SHP77 treated with DMSO at 0.1 percent for 48 hours (cell line): ENCODE data around the gene SYNPO2L.
"Not testable (repeated sequence)": the region's sequence is repeated elsewhere in the genome, so short reads cannot be mapped to it uniquely, and the experiment has no call there.

ENCODE experiments used
- DNase-seq: peaks from one replicate; lab custom pipeline; 2025; lab: John Stamatoyannopoulos, UW

The SYNPO2L gene

DNA sequence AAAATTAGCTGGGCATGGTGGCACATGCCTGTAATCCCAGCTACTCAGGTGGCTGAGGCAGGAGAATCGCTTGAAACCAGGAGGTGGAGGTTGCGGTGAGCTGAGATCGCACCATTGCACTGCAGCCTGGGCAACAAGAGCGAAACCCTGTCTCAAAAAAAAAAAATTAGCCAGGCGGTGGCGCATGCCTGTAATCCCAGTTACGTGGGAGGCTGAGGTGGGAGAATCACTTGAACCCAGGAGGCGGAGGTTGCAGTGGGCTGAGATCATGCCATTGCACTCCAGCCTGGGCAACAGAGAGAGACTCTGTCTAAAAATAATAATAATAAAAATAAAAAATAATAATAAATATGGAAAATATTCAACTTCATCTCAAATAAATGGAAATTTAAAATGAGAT, 38.7 kb downstream of the SYNPO2L start:
- DNase-seq: not testable (repeated sequence)

DNA sequence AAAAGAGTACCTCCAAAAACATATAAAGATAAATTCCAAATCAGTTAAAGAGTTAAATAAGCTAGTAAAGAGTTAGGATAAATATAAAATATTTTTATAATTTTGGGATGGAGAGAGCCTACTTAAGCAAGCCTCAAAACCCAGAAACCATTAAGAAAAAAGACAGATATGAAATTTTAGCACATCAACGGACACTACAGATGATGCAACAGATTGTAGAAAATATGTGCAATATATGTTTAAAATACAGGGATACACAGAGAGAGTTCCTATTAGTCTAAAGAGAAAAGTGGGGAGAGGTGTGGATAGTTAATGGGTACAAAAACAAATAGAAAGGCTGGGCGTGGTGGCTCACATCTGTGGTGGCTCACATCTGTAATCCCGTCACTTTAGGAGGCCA, 41.1 kb downstream of the SYNPO2L start:
- DNase-seq: no peak

DNA sequence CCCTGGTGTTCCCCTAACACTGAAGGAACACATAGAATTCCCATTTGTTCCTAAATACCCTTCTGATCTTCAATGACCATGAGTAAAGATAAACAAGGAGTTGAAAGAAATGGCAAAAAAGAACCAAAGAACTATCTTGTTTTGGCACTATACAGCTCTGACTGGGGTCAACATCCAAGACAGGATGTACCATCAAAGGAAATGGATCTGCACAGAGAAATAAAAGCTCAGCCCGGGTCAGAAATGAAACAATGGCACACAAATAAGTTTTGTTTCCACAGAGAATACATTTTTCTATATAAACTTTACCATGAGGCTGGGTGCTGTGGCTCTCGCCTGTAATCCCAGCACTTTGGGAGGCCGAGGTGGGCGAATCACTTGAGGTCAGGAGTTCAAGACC, 46.7 kb downstream of the SYNPO2L start:
- DNase-seq: no peak

- peak; percentile 6 for DNase-seq
Measured at GRCh38 chr10:73601486-73601921, 54.3 kb downstream of the SYNPO2L start.

- no peak for DNase-seq
Measured at GRCh38 chr10:73597346-73597745, 58.5 kb downstream of the SYNPO2L start.
